GM19035 (cell line): ENCODE results near the gene SERPINA3.

Source experiments
- ATAC-seq: cut with Tn5 transposase; IDR thresholded peaks from one replicate; pipeline ENCODE4 v1.9.1; 2021; ENCODE audit not compliant: unreplicated experiment

The SERPINA3 gene

DNA sequence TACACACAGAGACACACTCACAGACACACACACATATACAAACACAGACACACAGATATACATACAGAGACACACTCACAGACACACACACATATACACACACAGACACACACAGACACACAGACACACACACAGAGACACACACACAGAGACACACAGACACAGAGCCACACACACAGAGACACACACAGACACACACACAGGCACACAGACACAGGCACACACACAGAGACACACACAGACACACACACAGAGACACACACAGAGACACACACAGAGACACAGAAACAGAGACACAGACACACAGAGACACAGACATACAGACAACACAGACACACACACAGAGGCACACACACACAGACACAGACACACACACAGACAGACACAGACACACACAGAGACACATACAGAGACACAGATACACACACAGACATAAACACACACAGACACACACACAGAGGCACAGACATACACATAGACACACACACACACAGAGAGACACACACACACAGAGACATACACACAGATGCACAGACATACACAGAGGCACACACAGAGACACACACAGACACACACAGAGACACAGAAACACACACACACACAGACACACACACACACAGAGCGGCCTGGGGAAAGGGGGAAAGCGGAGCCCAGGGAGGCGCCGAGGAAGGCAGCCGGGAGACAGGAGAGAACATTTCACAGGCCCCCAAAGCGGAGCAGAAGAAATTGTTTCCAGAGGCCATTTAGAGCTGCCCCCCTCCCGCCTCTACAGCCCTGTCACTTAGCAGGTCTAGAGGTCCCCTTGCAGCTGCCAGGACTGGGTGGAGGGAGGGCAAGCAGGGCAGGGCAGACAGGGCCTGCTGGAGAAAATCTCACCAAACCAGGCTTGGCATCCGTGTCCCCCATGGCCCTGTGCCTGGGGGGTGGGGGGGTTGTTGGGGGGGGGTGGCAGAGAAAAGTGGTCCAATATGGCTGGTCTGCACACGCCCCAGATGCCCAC is 38.9 kb downstream of the SERPINA3 start:
- no peak for ATAC-seq

GRCh38 chr14:94653321-94653720 is 41.1 kb downstream of the SERPINA3 start:
- no peak for ATAC-seq

DNA sequence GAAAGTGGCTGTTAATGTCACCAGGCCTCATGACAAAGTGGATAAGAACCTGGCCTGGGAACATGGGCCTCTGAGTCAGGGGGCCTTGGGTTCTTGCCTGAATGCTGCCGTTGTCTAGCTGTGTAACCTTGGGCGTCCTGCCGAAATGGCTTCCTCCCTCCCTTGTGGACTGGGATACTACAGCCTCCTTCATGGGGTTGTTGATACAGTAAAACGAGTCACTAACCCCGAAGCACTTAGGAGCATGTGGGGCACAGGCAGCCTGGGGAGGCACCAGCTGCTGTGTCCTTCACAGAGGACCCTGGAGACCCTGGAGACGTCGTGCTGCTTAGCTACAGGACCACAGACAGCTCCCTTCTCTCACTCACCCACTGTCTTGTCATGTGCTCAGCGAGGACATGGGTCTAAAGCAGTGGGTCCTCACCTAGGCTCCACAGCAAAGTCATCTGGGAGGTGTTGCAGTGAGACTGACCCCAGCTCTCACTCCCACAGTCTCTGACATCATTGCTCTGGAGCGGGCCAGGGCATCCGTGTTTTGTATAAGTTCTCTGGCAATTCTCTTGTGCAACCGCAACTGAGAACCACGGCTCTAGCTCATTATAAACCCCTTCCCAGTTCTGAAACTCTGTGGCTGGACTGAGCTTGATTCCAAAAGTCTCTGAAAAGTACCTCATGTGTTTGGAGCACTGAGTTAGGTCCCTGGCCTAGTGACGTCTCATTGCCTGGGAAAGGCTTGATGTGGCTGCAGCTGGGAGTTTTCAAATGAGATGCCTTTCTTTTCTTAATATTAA is 42.1 kb downstream of the SERPINA3 start:
- no peak for ATAC-seq

DNA sequence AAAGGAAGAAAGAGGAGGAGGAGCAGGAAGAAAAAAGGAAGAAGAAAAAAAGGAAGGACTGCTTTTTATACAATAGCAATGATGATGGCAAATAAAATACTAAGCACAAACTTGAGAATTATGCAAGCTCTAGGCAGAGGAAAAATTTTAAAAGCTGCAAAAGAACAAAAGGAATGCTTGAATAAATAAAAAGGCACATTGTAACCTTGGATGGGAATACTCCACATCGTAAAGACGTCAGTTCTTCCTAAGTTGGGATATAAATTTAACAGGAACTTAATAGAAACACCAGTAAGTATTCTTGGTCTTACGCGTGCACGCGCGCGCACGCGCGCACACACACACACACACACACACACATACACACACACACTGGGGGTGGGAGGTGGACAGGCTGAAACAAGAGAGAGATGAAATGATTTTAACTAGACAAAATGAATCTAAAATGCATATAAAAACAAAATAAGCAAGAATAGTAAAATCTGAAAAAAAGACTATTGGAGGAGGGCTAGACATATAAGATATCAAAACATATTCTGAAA is 43.0 kb downstream of the SERPINA3 start:
- no peak for ATAC-seq

- ATAC-seq = no peak
These were observed 43.9 kb downstream of the SERPINA3 start for GRCh38 chr14:94656043-94656442.

- ATAC-seq = no peak
These were observed 47.1 kb downstream of the SERPINA3 start for GRCh38 chr14:94659256-94659655.

DNA sequence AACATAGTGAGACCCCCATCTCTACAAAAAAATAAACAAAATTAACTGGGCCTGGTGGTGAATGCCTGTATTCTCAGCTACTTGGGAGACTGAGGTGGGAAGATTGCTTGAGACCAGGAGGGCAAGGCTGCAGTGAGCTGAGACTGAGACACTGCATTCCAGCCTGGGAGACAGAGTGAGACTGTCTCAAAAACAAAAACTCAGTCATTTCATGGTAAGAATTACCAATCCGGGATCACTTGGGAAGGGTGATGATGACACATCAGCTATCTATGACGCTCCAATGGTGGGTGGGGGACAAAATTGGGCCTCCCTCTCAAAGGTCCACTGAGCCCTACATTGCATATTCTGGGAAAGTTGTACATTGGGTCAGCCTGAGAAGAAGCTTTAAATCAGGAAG is 47.7 kb downstream of the SERPINA3 start:
- no peak for ATAC-seq

DNA sequence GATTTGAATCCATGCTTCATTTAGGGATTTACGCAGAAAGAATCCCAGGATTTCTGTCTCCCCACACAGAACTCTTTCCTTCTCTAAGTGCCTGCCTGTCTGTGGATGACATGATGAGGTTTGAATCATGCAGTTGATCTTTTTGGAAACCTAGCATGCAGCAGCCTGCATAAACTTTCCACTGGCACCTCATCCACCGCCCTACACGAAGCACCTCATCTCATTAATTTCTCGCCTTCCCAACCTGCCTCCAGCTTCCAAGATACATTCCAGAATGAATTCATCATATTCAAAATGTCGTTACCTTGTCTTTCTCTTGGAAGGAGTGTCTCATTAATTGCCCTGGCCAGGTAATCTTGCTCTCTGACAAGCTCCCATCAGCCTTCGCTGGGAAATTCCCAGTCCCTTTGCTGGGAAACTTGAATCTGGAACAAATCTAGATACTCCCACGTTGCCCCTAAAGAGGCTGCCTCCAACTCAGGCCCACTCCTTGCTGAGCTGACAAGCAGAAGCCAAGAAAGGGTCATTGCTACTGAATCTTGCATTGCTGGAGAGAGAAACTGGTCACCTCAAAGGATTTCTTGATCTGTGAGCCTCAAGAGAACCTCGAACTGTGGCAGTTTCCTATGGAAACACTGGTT is 48.2 kb downstream of the SERPINA3 start:
- ATAC-seq = no peak

DNA sequence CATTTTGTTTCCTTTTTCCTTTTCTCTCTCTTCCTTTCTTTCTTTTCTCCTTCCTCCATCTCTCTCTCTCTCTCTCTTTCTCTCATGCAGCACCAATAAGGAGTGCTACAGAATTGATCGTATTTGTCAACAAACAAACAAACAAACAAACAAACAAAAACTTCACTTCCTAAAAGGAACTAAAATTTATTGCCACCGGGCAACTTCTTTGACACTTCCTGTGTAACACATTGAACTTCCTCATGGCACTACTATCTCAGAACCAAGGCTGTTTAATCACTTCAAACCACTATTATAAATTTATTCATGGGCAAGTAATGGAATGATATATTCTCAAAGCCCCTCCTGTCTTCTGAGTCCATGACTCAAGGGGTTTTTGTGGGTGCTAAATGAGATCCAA is 51.3 kb downstream of the SERPINA3 start:
- ATAC-seq = no peak

DNA sequence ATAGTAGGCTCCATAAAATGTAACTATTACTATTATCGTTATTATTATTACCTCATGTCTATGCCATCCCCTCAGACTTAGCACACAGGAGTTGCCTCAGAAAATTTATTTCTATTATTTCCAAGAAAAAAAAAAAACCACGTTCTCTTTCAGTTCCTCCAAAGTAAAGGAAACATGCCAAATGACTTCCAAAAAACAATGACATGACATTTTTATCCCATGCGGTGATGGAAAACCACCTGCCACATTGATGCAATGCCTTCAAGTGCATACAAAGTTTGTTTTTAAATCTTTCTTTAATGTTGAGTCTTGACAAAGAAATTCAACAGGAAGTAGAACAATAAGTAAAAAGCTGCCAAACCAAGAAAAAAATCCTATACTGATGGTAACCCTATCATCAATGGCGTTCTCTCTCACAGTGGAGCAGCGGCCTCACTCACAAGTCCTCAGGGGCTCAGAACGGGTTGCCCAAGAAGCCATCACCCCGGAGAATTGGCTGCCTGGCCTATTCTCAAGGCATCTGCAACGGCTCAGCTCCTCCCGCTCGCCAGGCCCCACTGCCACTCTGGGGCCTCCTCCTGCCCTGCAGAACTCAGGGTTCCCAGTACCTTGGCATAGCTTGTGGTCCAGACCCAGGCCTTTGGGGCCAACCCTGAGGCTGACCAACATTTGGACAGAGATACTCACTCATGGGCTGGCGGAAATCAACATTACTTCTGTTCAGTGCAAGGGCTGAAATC is 51.9 kb downstream of the SERPINA3 start:
- no peak for ATAC-seq

DNA sequence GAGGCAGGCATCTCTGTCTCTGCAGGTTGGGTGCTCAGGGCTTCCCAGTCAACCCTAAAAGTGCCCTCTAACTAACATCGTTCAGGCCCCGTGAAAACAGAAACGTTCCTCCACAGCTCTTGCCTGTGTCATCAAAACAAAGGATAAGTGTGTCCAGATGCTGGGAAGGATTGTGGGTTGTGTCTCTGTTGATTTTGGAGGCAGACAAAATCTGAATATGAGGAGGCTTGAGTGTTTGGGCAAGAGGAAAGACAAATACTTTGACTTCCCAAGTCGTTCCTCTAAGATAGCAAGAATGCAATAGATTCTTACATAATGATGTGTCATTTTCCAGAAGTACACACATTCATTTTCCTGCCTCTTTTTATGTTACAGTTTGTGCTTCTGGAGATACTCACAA is 52.9 kb downstream of the SERPINA3 start:
- no peak for ATAC-seq

- ATAC-seq = no peak
These were observed 53.4 kb downstream of the SERPINA3 start for GRCh38 chr14:94665544-94665943.

GRCh38 chr14:94670692-94671285 is 58.6 kb downstream of the SERPINA3 start:
- no peak for ATAC-seq

GRCh38 chr14:94671870-94672444 is 59.8 kb downstream of the SERPINA3 start:
- ATAC-seq = no peak

DNA sequence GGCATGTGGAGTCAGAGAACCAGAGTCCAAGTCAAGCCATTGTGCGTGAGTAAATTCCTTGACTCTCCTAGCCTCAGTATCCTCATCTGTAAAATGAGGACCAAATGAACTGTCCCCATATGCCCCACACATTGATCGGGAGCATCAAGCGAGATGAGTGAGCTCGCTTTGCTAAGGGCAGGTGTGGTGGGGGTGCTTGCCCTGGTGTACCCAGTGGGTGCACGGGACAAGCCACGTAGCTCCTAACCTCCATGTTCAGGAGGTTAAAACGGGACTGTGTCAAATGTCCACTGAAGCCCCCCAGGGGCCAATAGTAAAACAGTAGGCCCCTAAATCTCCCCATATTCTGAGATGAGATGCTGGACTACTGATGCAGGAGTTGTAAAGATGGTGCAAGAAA is 60.9 kb downstream of the SERPINA3 start:
- no peak for ATAC-seq
